ENCODE data around the gene KCNJ6.

- TF ChIP-seq POLR2A (IDR thresholded peaks at IDR 0.05; ENCODE audit: low read length) = no peak
- no peak for TF ChIP-seq GATA1 (IDR thresholded peaks at IDR 0.05; ENCODE audit: low read depth, low read length)
Measured at GRCh38 chr21:37797403-37797802, 118.9 kb downstream of the KCNJ6 start.

Data from erythroblast (primary cell).